ENCODE measurements around the gene PARP3. TPM values are rescaled to one million over a fixed set of nuclear protein-coding genes. Genes with fewer than 3 reads are reported as not detected.

The PARP3 gene
- total RNA-seq, 2 donors from 2014 or later: 3.7 to 11.9 TPM

DNA sequence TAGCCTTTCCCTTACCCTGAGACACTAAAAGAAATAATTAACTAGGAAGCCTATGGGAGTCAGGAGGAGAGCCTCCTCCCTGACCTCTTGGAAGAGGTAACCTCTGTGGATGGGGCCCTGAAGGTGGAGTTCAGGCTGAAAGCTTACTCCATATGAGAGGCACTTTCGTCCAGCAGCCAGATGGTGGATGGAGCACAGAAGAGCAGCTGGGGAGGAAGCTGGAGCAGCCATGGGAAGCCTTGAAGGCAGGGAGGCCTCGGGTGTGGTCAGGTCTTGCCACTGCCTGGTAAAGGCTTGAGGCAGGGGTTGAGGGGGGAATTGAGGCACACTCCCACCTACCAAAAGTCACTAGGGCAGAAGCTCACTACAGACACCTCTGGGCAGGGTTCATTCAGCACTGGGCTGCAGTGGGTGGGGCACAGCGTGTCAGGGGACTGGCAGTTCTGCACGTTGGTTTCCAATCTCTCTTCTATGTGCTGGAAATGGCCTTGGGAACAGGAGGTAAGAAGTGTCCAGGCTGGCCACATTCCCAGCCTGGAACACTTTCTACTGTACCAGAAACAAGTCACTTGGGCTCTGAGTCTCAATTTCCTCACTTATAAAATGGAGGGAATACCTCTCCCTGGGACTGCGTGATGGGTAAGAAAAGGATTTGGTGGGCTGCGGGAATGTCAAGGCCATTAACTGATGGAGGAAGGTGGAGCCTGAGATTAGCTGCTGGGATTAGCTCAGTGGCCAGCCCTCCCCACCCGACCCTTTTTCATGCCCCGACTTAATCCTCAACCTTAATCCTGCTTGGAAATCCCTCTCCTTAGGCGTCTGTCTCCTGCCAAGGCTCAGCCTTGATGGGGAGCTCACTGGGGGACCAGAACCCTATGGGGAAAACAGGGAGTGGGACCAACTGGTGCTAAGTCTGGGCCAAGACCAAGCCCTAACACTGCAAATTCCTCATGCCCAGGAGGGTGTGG, 19.7 kb downstream of the PARP3 start:
- Mint-ChIP-seq H3K9me3 (no peaks in the 10 kb centered on the region), H3K4me1 (ENCODE audit: low read depth in 2 of 2) (peaks cover 5 to 11% of the 10 kb centered on the region in 2 donors), H3K27me3 (peaks cover 0 to 12% of the 10 kb centered on the region in 2 donors), H3K27ac (no peak overlapping the region), H3K36me3 (no peaks in the 10 kb centered on the region), H3K4me3 (no peak overlapping the region)
- no peak for DNase-seq (ENCODE audit: low spot score)
- ATAC-seq: no peak

- no peaks in the 10 kb centered on the region for H3K36me3 Mint-ChIP-seq
- peaks cover 8 to 11% of the 10 kb centered on the region in 2 donors for H3K4me1 Mint-ChIP-seq (ENCODE audit: low read depth in 2 of 2)
These were observed 20.8 kb downstream of the PARP3 start for GRCh38 chr3:51962854-51963530.

DNA sequence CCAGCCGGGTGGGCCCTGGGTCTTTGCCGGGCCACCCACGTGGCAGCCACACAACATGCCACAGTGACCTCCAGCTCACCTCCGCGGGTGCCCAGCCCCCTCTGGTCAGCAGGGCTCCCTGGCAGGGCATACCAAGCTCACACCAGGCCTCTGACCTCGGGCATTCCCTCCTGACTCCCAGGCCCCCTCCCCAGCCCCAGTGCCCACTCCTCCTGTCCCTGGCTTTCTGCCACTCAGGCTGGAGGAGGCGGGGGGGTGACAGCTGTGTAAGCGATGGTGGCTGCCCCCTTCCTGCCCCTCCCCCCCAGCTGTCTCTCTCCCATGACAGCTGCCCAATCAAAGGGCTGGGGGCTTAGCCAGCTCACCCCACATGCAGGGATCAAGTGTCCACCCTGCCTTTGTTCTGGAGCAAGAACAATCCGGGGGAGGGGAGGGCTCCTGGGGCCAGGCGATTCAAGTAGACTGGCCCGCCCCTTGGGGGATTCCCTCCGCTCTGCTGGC, 21.8 kb downstream of the PARP3 start:
- no peak overlapping the region for H3K27ac Mint-ChIP-seq
- no peak for ATAC-seq
- peaks cover 0 to 8% of the 10 kb centered on the region in 2 donors for H3K27me3 Mint-ChIP-seq
- peaks cover 8 to 11% of the 10 kb centered on the region in 2 donors for H3K4me1 Mint-ChIP-seq (ENCODE audit: low read depth in 2 of 2)
- no peaks in the 10 kb centered on the region for H3K36me3 Mint-ChIP-seq
- DNase-seq (ENCODE audit: low spot score): no peak
- no peaks in the 10 kb centered on the region for H3K9me3 Mint-ChIP-seq
- no peak overlapping the region for H3K4me3 Mint-ChIP-seq

More at GRCh38 chr3:51962854-51963530, 20.8 kb downstream of the PARP3 start:
- Mint-ChIP-seq H3K4me3 (no peak overlapping the region), H3K27me3 (peaks cover 0 to 12% of the 10 kb centered on the region in 2 donors), H3K9me3 (no peaks in the 10 kb centered on the region), H3K27ac (no peak overlapping the region)
- ATAC-seq (no peak), DNase-seq (ENCODE audit: low spot score) (no peak)

GRCh38 chr3:51964521-51964920, 22.4 kb downstream of the PARP3 start:
- no peak for ATAC-seq
- H3K27me3 Mint-ChIP-seq: peaks cover 0 to 8% of the 10 kb centered on the region in 2 donors

DNA sequence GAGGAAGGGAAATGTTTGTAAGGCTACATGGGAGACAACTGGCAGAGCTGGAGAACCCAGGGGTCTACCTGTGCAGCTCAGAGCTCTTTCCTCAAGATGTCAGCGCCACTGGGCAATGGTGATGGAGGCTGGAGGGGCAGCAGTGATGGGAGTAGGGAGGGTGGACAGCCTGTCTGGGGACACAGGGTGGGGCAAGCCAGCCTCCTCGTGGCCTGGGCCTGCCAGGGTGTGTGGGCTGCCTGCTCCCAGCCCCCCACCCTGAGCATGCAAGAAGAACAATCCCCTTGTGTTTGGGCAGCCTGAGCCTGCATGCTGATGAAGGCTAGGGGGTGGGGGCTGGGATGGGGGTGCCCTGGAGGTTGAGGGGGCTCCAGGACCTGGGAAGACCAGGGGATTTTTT, 23.9 kb downstream of the PARP3 start:
- DNase-seq (ENCODE audit: low spot score) (no peak), ATAC-seq (no peak)
- H3K4me1 Mint-ChIP-seq (ENCODE audit: low read depth in 2 of 2): peaks cover 8 to 11% of the 10 kb centered on the region in 2 donors
- H3K36me3 Mint-ChIP-seq: no peaks in the 10 kb centered on the region
- H3K4me3 Mint-ChIP-seq: peak overlapping the region; percentile 79
- H3K27ac Mint-ChIP-seq: peak overlapping the region in 1 of 2 donors; percentile 50
- H3K9me3 Mint-ChIP-seq: no peaks in the 10 kb centered on the region
- peaks cover 0 to 8% of the 10 kb centered on the region in 2 donors for H3K27me3 Mint-ChIP-seq

More at GRCh38 chr3:51964521-51964920, 22.4 kb downstream of the PARP3 start:
- Mint-ChIP-seq H3K36me3 (no peaks in the 10 kb centered on the region), H3K4me3 (no peak overlapping the region), H3K27ac (no peak overlapping the region), H3K9me3 (no peaks in the 10 kb centered on the region), H3K4me1 (ENCODE audit: low read depth in 2 of 2) (peaks cover 8 to 11% of the 10 kb centered on the region in 2 donors)
- DNase-seq (ENCODE audit: low spot score): no peak

- Mint-ChIP-seq H3K4me3 (peak overlapping the region; percentile 79), H3K27me3 (peaks cover 0 to 8% of the 10 kb centered on the region in 2 donors), H3K36me3 (no peaks in the 10 kb centered on the region), H3K9me3 (no peaks in the 10 kb centered on the region), H3K27ac (peak overlapping the region; percentile 47 to 50), H3K4me1 (ENCODE audit: low read depth in 2 of 2) (peaks cover 8 to 11% of the 10 kb centered on the region in 2 donors)
- ATAC-seq: no peak
- no peak for DNase-seq (ENCODE audit: low spot score)
These were observed 24.3 kb downstream of the PARP3 start for GRCh38 chr3:51966486-51966885.

- Mint-ChIP-seq H3K9me3 (no peaks in the 10 kb centered on the region), H3K4me3 (peak overlapping the region; percentile 79), H3K27ac (peak overlapping the region; percentile 47 to 50), H3K4me1 (ENCODE audit: low read depth in 2 of 2) (peaks cover 8 to 11% of the 10 kb centered on the region in 2 donors), H3K27me3 (peaks cover 0 to 8% of the 10 kb centered on the region in 2 donors), H3K36me3 (no peaks in the 10 kb centered on the region)
- ATAC-seq (peak in 1 of 2 donors; percentile 75), DNase-seq (ENCODE audit: low spot score) (no peak)
These were observed 24.8 kb downstream of the PARP3 start for GRCh38 chr3:51966922-51967383.

DNA sequence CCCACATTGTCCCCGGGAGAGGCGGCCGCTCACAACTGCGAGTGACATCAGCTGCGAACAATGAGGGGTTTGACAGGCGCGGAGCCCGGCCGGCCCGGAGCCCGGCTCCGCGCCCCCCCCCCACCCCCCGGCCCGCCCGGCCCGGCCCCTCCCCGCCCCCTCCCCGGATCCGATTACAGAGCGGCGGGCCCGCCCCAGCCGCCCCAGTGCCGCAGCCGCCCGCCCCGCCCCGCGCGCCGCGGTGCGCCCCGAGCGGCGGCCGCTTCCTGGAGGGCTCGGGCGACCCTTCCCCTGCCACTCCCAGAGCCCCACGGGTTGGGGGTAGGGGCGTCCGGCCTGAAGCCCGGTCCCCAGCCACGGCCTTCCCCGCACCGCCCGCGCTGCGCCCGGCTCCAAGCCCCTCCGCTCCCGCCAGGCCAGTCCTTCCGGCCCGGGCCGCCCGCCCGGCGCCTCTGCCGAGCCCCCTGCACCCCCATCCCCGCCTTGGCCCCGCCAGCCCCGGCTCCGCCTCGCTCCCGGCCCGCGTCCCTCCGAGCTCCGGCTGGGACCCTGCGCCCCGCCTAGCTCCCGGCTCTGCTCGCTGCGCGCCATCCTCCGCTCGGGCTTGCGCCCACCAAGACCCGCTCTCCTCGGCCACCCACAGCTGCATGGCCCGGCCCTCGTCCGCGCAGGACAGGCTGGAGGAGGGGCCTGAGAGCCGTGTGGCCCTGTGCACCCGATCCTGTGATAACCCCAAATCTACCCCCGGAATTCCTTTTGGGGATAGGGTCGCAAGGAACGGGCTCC, 25.4 kb downstream of the PARP3 start, which contains the start of gene PCBP4:
Gene PCBP4, minus strand, starts transcription at position 71 of the 786 bp plus-strand sequence. CDS start 6,214 bp downstream, outside the sequence.
- Mint-ChIP-seq H3K4me3 (peak within 1 kb of the TSS; percentile 79), H3K27me3 (peaks cover 0 to 8% of the 10 kb centered on the region in 2 donors), H3K9me3 (no peaks in the 10 kb centered on the region), H3K27ac (peak within 1 kb of the TSS; percentile 47 to 50), H3K36me3 (no peaks in the 10 kb centered on the region), H3K4me1 (ENCODE audit: low read depth in 2 of 2) (peaks cover 8 to 11% of the 10 kb centered on the region in 2 donors)
- DNase-seq (ENCODE audit: low spot score) (no peak), ATAC-seq (peak; percentile 68 to 81)

DNA sequence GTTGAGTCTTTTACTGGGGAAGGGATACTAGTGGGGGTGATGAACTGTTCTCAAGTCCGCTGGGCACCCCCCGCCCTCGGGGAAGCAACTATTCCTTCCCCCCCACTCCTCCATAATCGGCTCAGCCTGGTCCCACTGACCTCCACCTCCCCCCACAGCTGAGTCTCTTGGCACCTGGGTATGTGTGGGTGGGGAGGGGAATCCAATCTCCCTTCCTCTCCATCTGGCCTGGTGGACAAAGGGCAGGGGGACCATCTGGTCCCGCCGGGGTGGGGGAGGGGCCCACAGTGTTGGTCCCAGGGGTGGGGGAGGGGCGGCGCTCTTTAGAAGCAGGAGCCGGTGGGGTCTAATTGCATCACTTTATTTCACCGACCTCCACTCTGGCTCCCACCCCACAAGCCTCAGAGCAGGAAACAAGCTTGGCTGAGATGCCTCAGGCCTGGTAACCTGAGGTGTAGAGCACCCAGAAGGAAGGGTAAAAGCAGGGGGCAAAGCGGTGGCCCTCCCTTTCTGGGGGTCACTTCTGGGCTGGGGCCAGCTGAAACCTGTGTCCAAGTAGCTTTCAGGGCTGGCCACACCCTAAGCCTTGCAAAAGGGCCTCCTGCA, 26.1 kb downstream of the PARP3 start:
- no peak for DNase-seq (ENCODE audit: low spot score)
- H3K27ac Mint-ChIP-seq: no peak overlapping the region
- peaks cover 0 to 8% of the 10 kb centered on the region in 2 donors for H3K27me3 Mint-ChIP-seq
- H3K36me3 Mint-ChIP-seq: no peaks in the 10 kb centered on the region
- peaks cover 8 to 11% of the 10 kb centered on the region in 2 donors for H3K4me1 Mint-ChIP-seq (ENCODE audit: low read depth in 2 of 2)
- no peaks in the 10 kb centered on the region for H3K9me3 Mint-ChIP-seq
- peak overlapping the region; percentile 76 for H3K4me3 Mint-ChIP-seq
- ATAC-seq: no peak

DNA sequence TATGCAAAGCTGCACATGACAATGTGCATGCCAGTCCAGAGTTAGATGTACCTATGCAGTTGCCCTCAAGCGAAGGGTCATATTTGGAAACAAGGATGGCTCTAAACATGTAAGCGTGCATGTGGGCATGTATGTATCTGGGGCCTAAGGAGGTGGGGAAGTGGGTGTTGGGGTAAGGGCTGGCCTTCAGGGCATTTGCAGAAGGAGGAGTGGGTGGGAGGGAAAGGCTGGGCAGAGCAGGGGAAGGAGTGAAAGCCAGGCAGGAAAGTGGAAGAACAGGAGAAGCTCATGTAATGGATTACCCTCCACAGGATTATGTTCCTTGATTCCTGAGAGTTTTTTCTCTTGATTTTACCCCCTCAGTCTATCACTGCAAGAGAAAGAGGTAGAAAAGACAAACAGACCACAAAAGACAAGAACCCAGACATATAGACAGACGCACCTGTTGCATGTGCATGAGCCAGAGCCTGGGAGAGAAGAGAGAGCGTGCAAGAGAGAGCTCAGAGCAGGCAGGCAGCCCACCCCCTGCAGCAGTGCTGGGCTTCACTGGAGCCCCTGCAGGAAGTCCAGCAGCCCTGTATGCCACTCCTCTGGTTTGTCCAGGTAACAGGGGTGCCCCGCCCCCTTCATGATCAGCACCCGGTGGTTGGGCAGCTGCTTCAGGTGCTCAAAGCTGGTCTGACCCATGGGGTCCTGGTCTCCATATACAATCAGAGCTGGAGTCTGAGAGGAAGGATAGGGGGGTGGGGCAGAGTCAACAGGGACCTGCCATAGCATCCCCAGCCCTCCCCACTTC, 26.9 kb downstream of the PARP3 start:
- H3K9me3 Mint-ChIP-seq: no peaks in the 10 kb centered on the region
- H3K4me3 Mint-ChIP-seq: no peak overlapping the region
- no peak for DNase-seq (ENCODE audit: low spot score)
- peaks cover 14 to 18% of the 10 kb centered on the region in 2 donors for H3K4me1 Mint-ChIP-seq (ENCODE audit: low read depth in 2 of 2)
- no peak for ATAC-seq
- no peak overlapping the region for H3K27ac Mint-ChIP-seq
- H3K36me3 Mint-ChIP-seq: no peaks in the 10 kb centered on the region
- peaks cover 0 to 8% of the 10 kb centered on the region in 2 donors for H3K27me3 Mint-ChIP-seq

GRCh38 chr3:51969841-51970240, 27.7 kb downstream of the PARP3 start:
- ATAC-seq (no peak), DNase-seq (ENCODE audit: low spot score) (no peak)
- H3K36me3 Mint-ChIP-seq: no peaks in the 10 kb centered on the region
- no peak overlapping the region for H3K4me3 Mint-ChIP-seq
- peaks cover 17 to 21% of the 10 kb centered on the region in 2 donors for H3K4me1 Mint-ChIP-seq (ENCODE audit: low read depth in 2 of 2)
- H3K27ac Mint-ChIP-seq: no peak overlapping the region
- H3K27me3 Mint-ChIP-seq: peaks cover 0 to 5% of the 10 kb centered on the region in 2 donors
- no peaks in the 10 kb centered on the region for H3K9me3 Mint-ChIP-seq
